ENCODE data around the gene RPP14. TPM values are rescaled to one million over a fixed set of nuclear protein-coding genes. Genes with fewer than 3 reads are reported as not detected.
"Not testable (repeated sequence)": the region's sequence is repeated elsewhere in the genome, so short reads cannot be mapped to it uniquely, and the experiment has no call there.

The RPP14 gene
- total RNA-seq, 1 experiment from 2014 or later: 19.5 TPM

DNA sequence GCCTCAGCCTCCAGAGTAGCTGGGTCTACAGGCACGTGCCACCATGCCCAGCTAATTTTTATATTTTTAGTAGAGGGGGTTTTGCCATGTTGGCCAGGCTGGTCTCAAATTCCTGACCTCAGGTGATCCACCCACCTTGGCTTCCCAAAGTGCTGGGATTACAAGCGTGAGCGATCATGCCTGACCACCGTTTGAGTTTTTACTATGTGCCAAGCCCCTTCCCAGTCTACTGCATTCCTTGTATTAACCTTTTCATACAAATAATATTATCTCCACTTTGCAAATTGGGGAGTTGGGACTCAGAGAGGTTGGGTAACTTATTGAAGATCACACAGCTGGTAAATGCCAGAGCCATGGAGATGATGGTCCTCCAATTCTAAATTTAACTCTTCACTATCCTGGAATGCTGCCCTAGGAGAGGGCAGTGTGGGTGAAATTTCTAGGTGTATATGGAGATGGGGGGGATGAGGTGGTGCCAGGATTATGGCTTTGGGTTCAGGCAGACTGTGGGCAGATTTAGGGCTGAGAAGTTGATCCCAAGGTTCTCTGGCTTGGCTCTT, 25.6 kb downstream of the RPP14 start:
- no peak for DNase-seq (ENCODE audit: low spot score)

DNA sequence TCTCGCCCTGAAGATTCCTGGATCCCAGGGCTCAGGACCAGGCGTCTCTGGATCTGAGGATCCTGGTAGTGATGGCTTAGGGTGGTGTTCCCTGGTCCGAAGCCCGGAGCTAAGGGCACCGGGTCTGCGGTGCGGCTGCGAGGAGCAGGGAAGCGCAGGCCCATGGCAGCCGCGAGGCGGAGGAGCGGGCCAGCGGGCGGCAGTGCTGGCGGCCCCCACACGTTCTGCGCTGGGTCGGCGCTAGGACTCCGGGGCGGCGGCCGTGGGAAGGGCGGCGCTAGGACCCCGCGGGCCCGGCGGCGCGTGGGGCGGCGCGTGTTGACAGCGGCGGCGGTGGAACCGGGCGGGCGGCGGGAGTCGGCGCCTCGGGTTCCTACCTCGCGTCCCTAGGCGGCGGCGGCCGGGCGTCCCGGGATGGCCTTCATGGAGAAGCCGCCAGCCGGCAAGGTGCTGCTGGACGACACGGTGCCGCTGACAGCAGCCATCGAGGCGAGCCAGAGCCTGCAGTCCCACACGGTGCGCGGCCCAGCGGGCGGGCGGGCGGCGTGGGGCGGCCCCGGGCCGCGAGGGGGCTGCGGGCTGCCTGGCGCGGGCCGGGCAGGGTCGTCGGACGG, 26.6 kb downstream of the RPP14 start, which contains the start of gene PXK:
Gene PXK (plus strand): TSS at position 318 of the 614 bp plus-strand sequence. CDS start 97 bp downstream, at position 415.
- peak; percentile 21 for DNase-seq (ENCODE audit: low spot score)

DNA sequence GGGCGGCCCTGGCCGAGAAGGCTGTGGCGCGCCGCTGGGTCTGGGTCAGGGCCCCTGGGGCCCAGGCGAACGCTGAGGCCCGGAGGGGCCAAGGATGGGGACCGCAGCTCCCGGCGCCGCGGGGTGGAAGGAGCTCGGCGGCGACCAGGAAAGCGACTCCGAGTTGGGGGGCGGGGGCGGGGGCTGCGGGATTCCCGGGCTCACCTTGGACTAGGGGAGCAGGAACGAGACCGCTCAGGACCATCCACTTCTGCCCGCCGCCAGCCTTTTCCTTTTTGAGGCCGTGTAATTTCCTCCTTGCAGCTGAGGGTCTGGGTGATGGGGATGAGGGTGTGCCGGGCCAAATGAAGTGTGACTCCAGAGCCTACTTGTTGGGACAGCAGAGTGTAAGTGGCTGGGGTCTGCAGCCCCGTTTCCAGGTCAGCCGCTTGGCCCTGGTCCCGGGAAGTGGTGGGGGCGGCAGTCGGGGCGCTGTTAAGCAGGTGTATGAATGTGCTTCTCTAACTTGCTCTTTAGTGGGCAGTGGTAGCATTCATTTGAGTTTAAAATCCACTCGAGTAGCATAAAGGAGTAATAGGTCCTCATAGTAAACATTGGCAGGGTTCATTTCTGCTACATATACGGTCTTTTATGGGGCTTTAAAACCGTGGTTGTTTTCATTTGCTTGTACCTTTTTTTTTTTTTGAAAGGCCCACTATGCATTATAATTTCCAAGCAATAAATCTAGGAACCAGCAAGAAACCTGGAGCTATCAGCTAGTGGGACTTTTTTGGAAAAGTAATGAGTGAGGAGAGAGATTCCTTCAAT, 27.4 kb downstream of the RPP14 start:
- peak; percentile 13 for DNase-seq (ENCODE audit: low spot score)

DNA sequence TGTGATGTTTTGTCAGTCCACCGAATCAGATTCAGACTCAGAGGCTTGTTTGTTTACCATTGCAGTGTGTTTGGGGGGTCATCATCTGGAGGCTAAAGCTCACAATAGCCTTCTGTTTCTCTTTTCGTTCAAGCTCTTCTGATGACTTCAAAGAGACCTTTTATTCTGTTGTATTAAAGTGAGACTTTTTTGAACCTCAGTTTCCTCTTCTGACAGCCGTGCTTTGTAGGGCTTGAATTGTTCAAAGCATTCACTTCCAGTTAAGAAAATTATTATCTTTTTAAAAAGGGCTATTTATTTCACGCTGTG, 27.9 kb downstream of the RPP14 start:
- no peak for DNase-seq (ENCODE audit: low spot score)

DNA sequence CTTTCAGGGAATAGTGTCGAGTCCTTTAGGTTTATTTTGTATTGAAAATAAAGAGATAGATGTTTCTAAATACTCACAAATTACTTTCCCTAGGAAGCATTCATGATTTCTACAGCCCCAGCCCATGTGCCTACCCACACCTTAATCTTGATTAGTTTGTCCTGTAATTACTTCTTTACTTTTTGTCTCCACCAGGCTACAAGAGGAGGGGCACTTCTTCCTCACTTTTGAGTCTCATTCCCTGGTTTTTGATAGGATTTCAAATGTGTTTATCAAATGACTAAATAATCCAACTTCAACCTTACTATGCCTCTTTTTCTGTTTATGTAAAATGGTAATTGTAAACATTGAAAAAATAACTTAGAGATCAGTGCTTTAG, 28.4 kb downstream of the RPP14 start:
- DNase-seq (ENCODE audit: low spot score): no peak

DNA sequence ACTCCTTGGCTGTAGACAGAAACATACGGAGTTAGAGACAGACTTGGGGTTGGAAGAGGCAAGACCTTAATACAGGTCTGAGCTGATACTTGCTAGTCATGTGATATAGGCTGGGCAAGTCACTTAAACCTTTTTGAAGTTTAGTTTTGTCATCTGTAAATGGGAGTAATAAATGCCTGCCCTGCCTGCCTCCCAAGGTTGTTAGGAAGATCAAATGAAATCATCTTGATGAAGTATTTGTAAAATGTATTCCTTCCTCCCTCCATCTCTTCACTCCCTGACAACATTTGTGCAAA, 29.6 kb downstream of the RPP14 start:
- DNase-seq (ENCODE audit: low spot score): no peak

DNA sequence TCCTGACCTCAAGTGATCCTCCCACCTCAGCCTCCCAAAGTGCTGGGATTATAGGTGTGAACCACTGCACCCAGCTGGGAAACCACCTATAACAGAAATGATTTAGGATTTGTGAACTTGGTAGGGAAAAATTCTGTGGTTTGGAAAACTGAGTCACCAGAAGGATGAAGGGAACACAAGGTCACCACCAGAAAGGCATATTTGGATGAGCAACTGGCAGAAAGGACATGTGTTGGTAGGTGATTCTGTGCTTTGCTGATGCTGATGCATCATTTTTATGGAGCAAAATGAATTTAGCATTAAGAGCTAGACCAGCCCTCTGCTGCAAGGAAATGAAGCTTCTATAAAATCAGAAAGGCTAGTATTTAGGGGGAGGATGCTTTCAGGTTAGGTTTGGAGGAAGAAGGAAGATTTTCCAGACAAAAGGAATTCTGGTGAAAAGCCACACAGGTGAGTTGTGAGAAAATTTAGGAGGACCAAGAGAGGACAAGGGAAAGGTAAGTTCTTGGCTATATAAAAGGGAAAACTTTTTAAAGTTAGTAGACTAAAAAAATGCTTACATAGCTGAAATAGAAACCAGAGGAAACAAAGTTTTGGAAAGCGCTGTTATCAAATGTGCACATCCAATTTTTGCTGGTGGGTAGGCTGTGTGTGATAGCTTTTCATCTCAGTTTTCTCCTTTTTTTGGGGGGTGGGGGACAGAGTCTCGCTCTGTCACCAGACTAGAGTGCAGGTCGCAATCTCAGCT, 30.3 kb downstream of the RPP14 start:
- DNase-seq (ENCODE audit: low spot score): peak; percentile 80

DNA sequence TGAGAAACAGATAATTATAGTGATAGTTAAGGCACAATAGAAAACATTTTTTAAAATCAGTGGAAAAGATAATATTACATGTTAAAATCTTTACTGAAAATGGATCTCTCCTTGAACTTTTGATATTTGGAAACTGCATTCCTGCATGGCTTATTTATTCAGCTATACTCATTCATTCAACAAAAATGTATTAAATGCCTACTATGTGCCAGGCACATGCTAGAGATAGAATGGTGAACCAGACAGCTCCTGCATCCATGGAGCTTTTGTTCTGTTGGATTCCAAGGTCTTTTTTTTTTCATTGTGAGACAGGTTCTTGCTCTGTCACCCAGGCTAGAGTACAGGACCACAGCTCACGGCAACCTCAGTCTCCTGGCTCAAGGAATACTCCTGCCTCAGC, 31.1 kb downstream of the RPP14 start:
- no peak for DNase-seq (ENCODE audit: low spot score)

DNA sequence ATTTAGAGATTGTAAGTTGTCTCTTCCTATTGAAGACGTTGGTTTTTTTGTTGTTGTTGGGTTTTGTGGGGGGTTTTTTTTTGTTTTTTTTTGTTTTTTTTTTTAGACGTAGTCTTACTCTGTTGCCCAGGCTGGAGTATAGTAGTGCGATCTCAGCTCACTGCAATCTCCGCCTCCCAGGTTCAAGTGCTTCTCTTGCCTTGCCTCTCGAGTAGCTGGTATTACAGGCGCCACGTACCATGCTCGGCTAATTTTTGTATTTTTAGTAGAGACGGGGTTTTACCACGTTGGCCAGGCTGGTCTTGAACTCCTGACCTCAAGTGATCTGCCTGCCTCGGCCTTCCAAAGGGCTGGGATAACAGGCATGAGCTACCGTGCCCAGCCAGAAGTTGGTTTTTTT, 33.1 kb downstream of the RPP14 start:
- DNase-seq (ENCODE audit: low spot score): not testable (repeated sequence)

DNA sequence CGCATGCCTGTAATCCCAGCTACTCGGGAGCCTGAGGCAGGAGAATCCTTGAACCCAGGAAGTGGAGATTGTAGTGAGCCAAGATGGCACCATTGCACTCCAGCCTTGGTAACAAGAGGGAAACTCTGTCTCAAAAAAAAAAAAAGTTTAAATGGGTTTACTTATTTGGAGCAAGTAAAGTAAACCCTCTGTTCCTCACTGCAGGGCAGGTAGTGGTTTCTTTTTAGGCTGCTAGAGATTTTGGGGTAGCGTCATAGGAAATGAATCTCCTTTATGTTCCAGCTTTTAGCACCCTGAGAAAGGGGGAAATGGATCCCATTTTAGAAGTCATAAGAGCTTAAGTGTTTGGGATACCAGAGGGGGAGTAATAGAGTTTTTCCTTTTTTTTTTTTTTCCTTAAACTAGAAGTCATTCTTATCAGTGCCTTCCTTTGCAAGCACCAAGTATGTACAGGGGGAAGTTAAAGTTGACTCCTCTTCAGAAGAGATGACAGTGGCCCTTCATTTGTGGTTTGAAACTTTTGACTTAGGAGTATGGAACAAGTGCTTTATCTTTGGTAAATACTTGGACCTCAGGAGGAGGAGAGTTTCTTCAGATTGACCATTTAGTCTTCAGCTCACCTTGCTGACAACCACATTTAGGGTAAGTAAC, 34.7 kb downstream of the RPP14 start:
- DNase-seq (ENCODE audit: low spot score): no peak

DNA sequence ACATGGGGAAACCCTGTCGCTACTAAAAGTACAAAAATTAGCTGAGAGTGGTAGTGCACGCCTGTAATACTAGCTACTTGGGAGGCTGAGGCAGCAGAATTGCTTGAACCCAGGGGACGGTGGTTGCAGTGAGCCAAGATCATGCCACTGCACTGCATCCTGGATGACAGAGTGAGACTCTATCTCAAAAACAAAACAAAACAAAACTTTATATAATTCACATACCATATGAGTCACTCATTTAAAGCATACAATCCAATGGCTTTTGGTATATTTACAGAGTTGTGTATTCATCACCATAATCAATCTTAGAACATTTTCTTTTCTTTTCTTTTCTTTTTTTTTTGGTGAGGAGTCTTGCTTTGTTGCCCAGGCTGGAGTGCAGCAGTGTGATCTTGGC, 35.3 kb downstream of the RPP14 start:
- DNase-seq (ENCODE audit: low spot score): no peak

DNA sequence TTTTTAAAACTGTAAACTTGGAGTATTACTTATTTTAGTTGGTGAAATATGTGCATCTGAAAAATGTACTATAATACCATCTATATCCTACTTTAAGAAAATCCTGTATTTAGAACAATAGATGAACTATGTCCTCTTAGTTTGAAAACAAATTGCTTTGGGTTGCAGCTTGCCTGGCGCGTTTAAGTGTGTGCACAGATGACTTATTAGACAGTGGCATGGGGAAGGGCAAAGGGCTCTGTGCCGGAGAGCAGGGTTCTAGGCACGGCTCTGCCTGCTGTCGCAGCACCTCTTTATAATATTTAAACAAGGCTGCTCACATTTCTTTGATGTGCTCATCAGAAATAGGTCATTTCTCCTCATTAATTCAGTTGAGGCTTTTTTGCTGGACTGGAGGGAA, 36.6 kb downstream of the RPP14 start:
- DNase-seq (ENCODE audit: low spot score): no peak

DNA sequence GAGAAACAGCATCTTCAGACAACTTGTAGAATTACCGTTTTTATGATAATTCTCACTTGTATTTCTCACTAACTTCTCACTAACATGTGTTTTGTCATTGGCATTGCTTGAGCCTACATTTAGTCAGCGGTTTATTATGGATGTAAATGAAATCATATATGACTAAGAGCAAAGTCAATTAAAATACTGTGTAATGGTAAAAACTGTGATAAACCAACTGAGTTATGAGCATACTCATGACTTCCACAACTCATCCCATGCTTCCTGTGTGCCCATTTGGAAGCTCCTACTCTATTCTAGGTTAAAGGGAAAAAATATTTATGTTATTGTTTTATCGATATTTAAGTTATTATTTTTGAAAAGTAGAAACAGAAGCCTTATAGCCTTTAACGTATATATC, 39.4 kb downstream of the RPP14 start:
- no peak for DNase-seq (ENCODE audit: low spot score)

DNA sequence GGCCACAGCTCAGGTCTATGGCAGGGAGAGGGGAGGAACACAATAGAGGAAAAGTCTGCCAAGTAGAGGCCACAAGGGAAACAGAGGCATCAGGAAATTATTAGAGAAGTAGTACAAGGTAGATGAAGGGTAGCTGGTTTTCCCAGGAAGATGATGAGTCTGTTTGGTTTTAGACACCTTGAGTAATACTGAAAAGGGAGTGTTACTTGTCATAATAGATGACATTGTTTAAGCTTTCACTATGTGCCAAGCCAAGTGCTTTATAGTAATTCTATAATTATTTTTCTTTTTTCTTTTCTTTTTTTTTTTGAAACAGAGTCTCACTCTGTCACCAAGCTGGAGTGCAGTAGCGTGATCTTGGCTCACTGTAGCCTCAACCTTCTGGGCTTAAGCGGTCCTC, 40.3 kb downstream of the RPP14 start:
- DNase-seq (ENCODE audit: low spot score): no peak

DNA sequence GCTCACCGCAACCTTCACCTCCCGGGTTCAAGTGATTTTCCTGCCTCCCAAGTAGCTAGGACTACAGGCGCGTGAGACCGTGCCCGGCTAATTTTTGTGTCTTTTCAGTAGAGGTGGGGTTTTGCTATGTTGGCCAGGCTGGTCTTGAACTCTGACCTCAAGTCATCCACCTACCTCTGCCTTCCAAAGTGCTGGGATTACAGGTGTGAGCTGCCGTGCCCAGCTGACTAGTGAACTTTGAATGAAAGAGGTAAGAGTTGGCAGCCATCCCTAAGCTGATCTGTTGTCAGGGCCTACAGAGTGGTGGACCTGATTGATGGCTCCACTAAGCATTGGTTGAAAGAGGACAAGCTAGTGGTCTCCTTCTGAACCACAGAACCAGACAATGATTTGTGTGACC, 41.9 kb downstream of the RPP14 start:
- no peak for DNase-seq (ENCODE audit: low spot score)

DNA sequence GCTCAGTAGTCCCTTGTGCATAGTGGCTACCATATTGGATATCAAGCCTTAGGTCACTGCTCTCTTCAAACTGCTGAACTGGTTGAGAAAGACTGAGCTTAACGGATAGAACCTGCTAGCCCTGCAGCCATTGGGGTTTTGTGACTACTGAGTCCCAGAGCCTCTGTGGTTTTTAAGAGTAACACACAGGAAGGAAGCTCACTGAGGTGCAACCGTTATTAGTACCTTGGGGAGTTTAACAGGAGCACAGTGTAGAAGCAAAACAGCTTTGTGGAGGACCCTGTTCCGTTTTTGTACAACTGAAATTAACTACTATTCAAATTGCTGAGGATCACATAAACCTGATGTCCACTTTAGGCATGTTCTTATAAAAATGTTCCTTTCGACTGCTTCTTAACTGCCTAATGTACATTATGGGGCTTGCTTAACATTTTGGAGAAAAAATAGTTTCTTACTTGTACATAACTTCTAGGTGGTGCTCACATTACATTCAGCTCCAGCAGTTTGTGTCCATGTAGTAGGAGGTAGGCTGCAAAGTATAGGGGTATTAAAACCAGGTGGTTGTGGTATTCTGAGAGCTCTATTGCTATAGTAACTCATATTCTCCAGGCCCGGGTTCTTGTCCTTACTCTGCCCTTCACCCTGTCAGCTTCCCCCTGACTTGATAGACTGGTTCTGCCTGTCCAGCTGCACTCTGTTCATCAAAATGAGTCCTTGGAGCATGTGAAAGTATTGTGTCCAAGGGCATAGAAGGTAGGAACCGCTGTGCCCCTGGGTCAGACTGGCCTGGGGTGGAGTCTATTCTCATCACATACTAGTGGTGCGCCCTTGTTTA, 44.0 kb downstream of the RPP14 start:
- no peak for DNase-seq (ENCODE audit: low spot score)

DNA sequence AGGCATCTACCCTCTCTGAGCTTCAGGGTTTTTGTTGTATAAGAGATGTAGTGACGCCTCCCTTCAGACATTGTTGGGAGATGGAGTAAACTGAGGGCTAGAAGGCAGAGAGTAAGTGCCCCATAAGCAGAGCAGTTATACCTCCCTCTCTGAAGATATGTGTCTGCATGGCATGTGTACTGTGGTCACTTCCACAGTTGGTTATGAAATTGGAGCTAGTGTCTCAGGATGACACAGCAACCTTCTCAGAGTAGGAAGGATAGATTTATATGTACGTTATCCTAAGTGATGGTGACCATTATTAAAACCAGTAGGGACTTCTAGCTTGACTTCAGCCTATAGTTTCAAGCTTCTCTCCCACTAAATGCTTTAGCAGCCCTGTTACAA, 44.6 kb downstream of the RPP14 start:
- no peak for DNase-seq (ENCODE audit: low spot score)

DNA sequence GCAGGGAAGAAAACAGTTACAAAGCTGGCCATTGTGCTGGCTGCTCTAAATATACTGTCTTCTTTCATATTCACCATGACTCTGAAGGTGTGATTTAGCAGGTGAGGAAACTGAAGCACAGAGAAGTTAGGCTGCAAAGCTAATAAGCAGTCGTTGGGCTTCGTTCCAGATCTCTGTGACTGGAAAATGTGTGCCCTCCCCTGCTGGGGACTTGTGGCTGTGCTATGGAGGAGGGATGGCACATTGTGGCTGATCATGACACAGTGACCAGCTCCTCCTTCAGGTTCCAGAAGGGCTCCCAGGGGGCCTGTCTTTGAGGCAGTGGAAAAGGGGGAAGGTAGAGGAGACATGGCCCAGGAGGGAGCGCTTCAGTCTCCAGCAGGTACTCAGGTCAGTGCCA, 45.9 kb downstream of the RPP14 start:
- no peak for DNase-seq (ENCODE audit: low spot score)

DNA sequence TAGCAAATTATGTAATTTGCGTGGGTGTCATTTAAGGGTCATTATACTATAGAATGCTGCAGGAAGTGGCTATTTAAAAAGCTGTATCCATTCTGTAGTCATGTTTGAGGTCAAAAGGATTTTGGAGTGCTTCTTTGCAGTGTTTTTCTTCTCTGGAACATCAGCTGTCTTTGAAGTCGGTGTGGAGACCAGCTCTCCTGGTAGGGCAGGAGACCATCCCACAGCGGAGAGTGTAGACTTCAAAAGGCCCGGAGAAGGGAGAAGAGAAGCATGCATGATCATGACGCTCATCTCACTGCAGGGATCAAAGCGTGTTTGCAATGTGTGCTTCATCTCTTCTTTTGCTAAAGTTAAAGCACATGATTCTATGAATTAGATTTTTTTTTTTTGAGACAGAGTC, 46.6 kb downstream of the RPP14 start:
- DNase-seq (ENCODE audit: low spot score): no peak

DNA sequence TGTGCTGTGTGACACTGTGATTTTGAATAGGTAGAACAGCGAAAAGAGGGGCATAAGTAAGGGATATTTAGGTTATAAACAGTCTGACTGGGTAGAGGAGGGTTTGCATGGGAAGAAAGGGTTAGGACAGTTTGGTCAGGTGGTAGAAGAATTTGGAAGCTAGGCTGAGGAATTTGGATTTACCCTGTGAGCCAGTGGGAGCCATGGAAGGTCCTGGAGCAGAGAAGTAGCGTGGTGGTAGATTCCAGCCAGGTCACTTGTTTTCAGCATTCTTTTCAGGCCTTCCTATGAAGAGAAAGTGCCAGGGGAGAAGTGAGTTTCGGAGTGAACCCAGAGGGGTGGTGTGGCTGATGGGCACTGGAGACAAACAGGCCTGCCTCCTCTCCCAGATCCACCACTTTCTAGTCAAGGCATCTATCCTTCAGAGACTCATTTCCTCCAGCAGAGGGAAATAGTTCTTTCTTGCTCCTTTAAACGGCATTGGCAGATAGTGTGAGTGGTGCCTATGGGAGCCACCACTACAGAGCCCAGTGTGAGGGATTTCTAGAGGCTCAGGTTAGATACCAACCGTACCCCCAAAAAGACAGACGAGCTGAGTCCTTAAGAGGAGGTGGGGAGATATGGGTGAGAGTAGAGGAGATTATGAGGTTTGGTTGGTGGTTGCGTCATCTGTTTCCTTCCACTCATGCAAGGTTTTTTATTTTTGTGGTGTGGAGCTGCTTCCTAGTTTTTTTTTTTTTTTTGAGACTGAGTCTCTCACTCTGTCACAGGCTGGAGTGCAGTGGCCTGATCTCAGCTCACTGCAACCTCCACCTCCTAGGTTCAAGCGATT, 47.9 kb downstream of the RPP14 start:
- DNase-seq (ENCODE audit: low spot score): no peak

DNA sequence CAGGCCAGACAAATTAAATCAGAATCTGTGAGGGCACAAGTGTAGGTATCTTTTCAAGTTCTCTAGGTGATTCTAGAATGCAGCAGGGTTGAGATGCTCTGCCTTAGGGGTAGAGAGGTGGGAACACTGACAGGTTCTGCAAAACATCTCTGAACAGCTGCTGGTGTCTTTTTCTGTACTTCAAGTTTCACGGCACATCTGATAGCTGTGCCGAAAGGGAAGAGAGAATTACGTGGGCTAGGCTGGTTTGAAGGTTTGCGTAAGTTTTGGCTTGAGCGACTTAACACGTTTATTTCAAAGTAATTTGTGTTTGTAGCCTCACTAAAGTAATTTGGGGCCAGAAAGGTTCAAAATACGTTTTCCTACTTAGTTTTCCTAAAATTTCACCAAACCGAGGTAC, 49.1 kb downstream of the RPP14 start:
- DNase-seq (ENCODE audit: low spot score): no peak

Measured in A172 (cell line).